Skeletal muscle tissue (tissue), 4 donors: ENCODE measurements around the gene RRP1. TPM values are rescaled to one million over a fixed set of nuclear protein-coding genes. Genes with fewer than 3 reads are reported as not detected.

Experiments used
- H3K27ac ChIP-seq: one replicate; pipeline ENCODE4 v1.7.0; 2013; ENCODE audit warnings: mild to moderate bottlenecking, low read depth, low read length, inconsistent platforms
- H3K27me3 ChIP-seq, 3 donors: one replicate each; pipeline ENCODE4 v1.7.0; 2013; ENCODE audit warnings: low read length in 3 of 3; ENCODE audit not compliant: control insufficient read depth in 3 of 3, insufficient read depth in 3 of 3
- H3K36me3 ChIP-seq, 3 donors: one replicate each; pipeline ENCODE4 v1.7.0; 2013; ENCODE audit warnings: low read length in 3 of 3; ENCODE audit not compliant: control insufficient read depth in 3 of 3, insufficient read depth in 3 of 3
- H3K4me1 ChIP-seq, 3 donors: one replicate each; pipeline ENCODE4 v1.7.0; 2013; ENCODE audit warnings: low read length in 3 of 3, mild to moderate bottlenecking in 3 of 3; ENCODE audit not compliant: control insufficient read depth in 3 of 3, insufficient read depth in 3 of 3
- H3K4me3 ChIP-seq, 3 donors: one replicate each; pipeline ENCODE4 v1.7.0; 2013; ENCODE audit warnings: low read length in 3 of 3
- H3K9ac ChIP-seq, 3 donors: one replicate each; pipeline ENCODE4 v1.7.0; 2013; ENCODE audit warnings: low read length in 3 of 3, mild to moderate bottlenecking in 3 of 3, moderate library complexity in 2 of 3, low read depth in 1 of 3
- H3K9me3 ChIP-seq, 3 donors: one replicate each; pipeline ENCODE4 v1.7.0; 2013; ENCODE audit warnings: low read length in 3 of 3; ENCODE audit not compliant: control insufficient read depth in 3 of 3
- total RNA-seq: library from RNA; depleted of rRNA; stranded (reverse); fragments of >200 nt; gene quantifications from one replicate; pipeline ENCODE4 v1.2.3, GENCODE V29; 2014
- donor health status: Osteomylitis.

The RRP1 gene
- 10.4 TPM for total RNA-seq

- Histone ChIP-seq H3K9me3 (no peaks in the 10 kb centered on the region), H3K4me1 (peaks cover 9 to 16% (median 11%) of the 10 kb centered on the region in 3 donors), H3K27me3 (no peaks in the 10 kb centered on the region), H3K4me3 (peak within 1 kb of the TSS; percentile 90 to 98 (median 92)), H3K9ac (peak within 1 kb of the TSS; percentile 83 to 89 (median 87)), H3K27ac (peak within 1 kb of the TSS; percentile 81), H3K36me3 (peaks cover 29 to 32% (median 30%) of the 10 kb centered on the region in 3 donors)
Measured at GRCh38 chr21:43789276-43790009, at the start of gene RRP1. Gene RRP1, plus strand, starts transcription at chr21:43789577. Its CDS starts 53 bp downstream, at chr21:43789630.

- H3K27me3 ChIP-seq: no peaks in the 10 kb centered on the region
- no peak overlapping the region for H3K4me3 ChIP-seq
- H3K36me3 ChIP-seq: peaks cover 11 to 12% (median 11%) of the 10 kb centered on the region in 3 donors
- H3K9ac ChIP-seq: no peak overlapping the region
- H3K27ac ChIP-seq: no peak overlapping the region
- no peaks in the 10 kb centered on the region for H3K9me3 ChIP-seq
- H3K4me1 ChIP-seq: peaks cover 0 to 3% (median 2%) of the 10 kb centered on the region in 3 donors
Measured at GRCh38 chr21:43739621-43740435, 49.5 kb upstream of the RRP1 start.

GRCh38 chr21:43740497-43741156 lies 48.8 kb upstream of the RRP1 start:
- Histone ChIP-seq H3K36me3 (peaks cover 12 to 14% (median 14%) of the 10 kb centered on the region in 3 donors), H3K4me3 (no peak overlapping the region), H3K9me3 (no peaks in the 10 kb centered on the region), H3K9ac (no peak overlapping the region), H3K27ac (no peak overlapping the region), H3K27me3 (no peaks in the 10 kb centered on the region), H3K4me1 (peaks cover 0 to 2% (median 0%) of the 10 kb centered on the region in 3 donors)

GRCh38 chr21:43741423-43742096 lies 47.8 kb upstream of the RRP1 start:
- peaks cover 12 to 21% (median 20%) of the 10 kb centered on the region in 3 donors for H3K36me3 ChIP-seq
- no peaks in the 10 kb centered on the region for H3K27me3 ChIP-seq
- H3K4me1 ChIP-seq: peaks cover 0 to 2% (median 0%) of the 10 kb centered on the region in 3 donors
- no peaks in the 10 kb centered on the region for H3K9me3 ChIP-seq
- H3K9ac ChIP-seq: no peak overlapping the region
- no peak overlapping the region for H3K4me3 ChIP-seq
- H3K27ac ChIP-seq: no peak overlapping the region

- no peaks in the 10 kb centered on the region for H3K9me3 ChIP-seq
- H3K27ac ChIP-seq: no peak overlapping the region
- H3K36me3 ChIP-seq: peaks cover 18 to 31% (median 29%) of the 10 kb centered on the region in 3 donors
- H3K9ac ChIP-seq: no peak overlapping the region
- H3K27me3 ChIP-seq: no peaks in the 10 kb centered on the region
- H3K4me1 ChIP-seq: peaks cover 0 to 2% (median 0%) of the 10 kb centered on the region in 3 donors
- H3K4me3 ChIP-seq: no peak overlapping the region
Measured at GRCh38 chr21:43743947-43744346, 45.4 kb upstream of the RRP1 start.

- Histone ChIP-seq H3K27me3 (no peaks in the 10 kb centered on the region), H3K9me3 (no peaks in the 10 kb centered on the region), H3K36me3 (peaks cover 18 to 31% (median 29%) of the 10 kb centered on the region in 3 donors), H3K27ac (no peak overlapping the region), H3K4me3 (no peak overlapping the region), H3K4me1 (peaks cover 0 to 2% (median 0%) of the 10 kb centered on the region in 3 donors), H3K9ac (no peak overlapping the region)
Measured at GRCh38 chr21:43744725-43745124, 44.7 kb upstream of the RRP1 start.

GRCh38 chr21:43745772-43746517 lies 43.4 kb upstream of the RRP1 start:
- no peak overlapping the region for H3K9ac ChIP-seq
- no peak overlapping the region for H3K4me3 ChIP-seq
- no peak overlapping the region for H3K27ac ChIP-seq
- H3K9me3 ChIP-seq: no peaks in the 10 kb centered on the region
- H3K4me1 ChIP-seq: peaks cover 0 to 2% (median 0%) of the 10 kb centered on the region in 3 donors
- peaks cover 25 to 35% (median 33%) of the 10 kb centered on the region in 3 donors for H3K36me3 ChIP-seq
- no peaks in the 10 kb centered on the region for H3K27me3 ChIP-seq

- Histone ChIP-seq H3K9ac (no peak overlapping the region), H3K9me3 (no peaks in the 10 kb centered on the region), H3K36me3 (peaks cover 40 to 49% (median 45%) of the 10 kb centered on the region in 3 donors), H3K27ac (no peak overlapping the region), H3K27me3 (no peaks in the 10 kb centered on the region), H3K4me3 (no peak overlapping the region), H3K4me1 (no peaks in the 10 kb centered on the region)
Measured at GRCh38 chr21:43748622-43749021, 40.8 kb upstream of the RRP1 start.
